ENCODE results near the gene QRICH1.

Gene QRICH1

DNA sequence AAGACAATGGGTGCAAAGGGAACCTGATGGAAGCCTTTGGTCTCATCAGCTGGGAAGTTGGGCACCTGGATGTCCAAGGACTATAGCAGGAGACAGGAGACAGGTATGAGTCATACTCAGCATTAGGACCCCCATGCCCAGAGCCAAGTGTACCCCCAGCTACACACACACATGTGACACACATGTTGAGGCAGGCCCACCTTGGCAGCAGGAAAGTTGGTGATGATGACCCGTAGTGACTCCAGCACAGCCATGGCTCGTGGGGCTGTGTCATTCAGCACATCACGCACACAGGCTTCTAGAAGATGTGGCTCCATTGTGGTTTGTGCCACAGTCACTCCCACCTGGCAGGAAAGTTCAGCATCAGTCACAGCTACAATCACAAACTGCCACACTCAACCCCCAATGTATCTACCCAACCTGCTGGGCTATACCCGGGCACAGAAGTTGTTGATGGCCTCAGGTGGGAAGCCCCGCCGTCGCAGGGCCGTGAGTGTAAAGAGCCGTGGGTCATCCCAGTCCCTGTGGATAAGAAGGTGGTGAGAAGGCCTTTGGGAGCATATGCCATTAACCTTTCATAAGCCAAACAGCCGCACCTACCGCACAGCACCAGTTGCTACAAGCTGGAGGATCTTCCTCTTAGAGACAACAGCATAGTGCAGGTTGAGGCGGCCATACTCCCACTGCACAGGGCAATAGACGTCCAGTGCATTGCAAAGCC is 5.2 kb upstream of the QRICH1 start:
- H3K4me1 ChIP-seq = peaks cover 25% of the 10 kb centered on the region
- H3K36me3 ChIP-seq = peaks cover 81% of the 10 kb centered on the region
- H3K9ac ChIP-seq = no peak overlapping the region
- no peaks in the 10 kb centered on the region for H3K27me3 ChIP-seq
- no peak for TF ChIP-seq Cebpa-rat (IDR thresholded peaks at IDR 0.05)
- no peak overlapping the region for H3K4me3 ChIP-seq
- no peaks in the 10 kb centered on the region for H4K20me1 ChIP-seq
- no peak overlapping the region for H3K27ac ChIP-seq
- no peak overlapping the region for H3K4me2 ChIP-seq
- no peaks in the 10 kb centered on the region for H3K9me3 ChIP-seq

DNA sequence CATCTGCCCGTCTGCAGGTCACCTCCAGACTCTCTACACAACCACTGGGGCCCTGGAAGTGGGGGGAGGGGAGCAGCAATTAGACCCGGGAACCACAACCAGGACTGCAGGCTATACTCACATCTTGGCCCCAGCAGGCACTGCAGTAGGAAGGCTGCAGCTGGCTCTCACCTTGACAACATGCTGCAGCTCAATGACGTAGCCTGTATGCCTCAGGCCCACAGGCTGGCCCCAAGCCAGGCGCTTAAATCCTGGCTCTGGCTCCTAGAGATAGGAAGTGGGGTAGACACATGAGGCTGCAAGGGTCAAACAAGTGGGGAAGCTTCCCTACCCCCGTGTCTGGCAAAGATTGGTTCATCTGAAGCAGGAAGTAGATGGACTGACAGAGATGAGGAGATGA is 4.6 kb upstream of the QRICH1 start:
- no peak overlapping the region for H3K4me2 ChIP-seq
- H3K4me3 ChIP-seq = no peak overlapping the region
- H3K36me3 ChIP-seq = peaks cover 78% of the 10 kb centered on the region
- H4K20me1 ChIP-seq = no peaks in the 10 kb centered on the region
- H3K27ac ChIP-seq = no peak overlapping the region
- TF ChIP-seq Cebpa-rat (IDR thresholded peaks at IDR 0.05) = no peak
- H3K4me1 ChIP-seq = peaks cover 18% of the 10 kb centered on the region
- H3K9me3 ChIP-seq = no peaks in the 10 kb centered on the region
- H3K27me3 ChIP-seq = no peaks in the 10 kb centered on the region
- no peak overlapping the region for H3K9ac ChIP-seq

- Histone ChIP-seq H3K4me3 (peak overlapping the region; percentile 78), H3K4me1 (peaks cover 36% of the 10 kb centered on the region), H4K20me1 (peaks cover 51% of the 10 kb centered on the region), H3K9me3 (no peaks in the 10 kb centered on the region), H3K27ac (peak overlapping the region; percentile 97), H3K9ac (peak overlapping the region; percentile 96), H3K36me3 (peaks cover 64% of the 10 kb centered on the region), H3K4me2 (peak overlapping the region; percentile 94), H3K27me3 (no peaks in the 10 kb centered on the region)
- TF ChIP-seq Cebpa-rat (IDR thresholded peaks at IDR 0.05) = no peak
These were observed 676 bp downstream of the QRICH1 start for GRCh38 chr3:49092938-49093852.

DNA sequence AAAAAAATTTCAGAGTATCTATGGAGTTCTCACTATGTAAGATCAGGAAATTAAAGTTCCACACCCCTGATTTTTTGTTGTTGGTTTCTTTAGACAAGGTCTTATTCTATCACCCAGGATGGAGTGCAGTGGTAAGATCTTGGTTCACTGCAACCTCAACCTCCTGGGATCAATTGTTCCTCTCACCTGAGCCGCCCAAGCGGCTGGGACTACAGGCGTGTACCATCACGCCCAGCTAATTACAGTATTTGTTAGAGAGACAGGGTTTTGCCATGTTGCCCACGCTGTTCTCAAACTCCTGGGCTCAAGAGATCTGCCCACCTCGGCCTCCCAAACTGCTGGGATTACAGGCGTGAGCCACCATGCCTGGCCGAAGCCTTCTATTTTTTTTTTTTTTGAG is 12.4 kb downstream of the QRICH1 start:
- no peak for TF ChIP-seq Cebpa-rat (IDR thresholded peaks at IDR 0.05)
- peaks cover 100% of the 10 kb centered on the region for H4K20me1 ChIP-seq
- no peaks in the 10 kb centered on the region for H3K9me3 ChIP-seq
- peaks cover 83% of the 10 kb centered on the region for H3K36me3 ChIP-seq
- H3K4me3 ChIP-seq = no peak overlapping the region
- H3K9ac ChIP-seq = no peak overlapping the region
- no peak overlapping the region for H3K4me2 ChIP-seq
- H3K27ac ChIP-seq = no peak overlapping the region
- no peaks in the 10 kb centered on the region for H3K4me1 ChIP-seq
- H3K27me3 ChIP-seq = no peaks in the 10 kb centered on the region

DNA sequence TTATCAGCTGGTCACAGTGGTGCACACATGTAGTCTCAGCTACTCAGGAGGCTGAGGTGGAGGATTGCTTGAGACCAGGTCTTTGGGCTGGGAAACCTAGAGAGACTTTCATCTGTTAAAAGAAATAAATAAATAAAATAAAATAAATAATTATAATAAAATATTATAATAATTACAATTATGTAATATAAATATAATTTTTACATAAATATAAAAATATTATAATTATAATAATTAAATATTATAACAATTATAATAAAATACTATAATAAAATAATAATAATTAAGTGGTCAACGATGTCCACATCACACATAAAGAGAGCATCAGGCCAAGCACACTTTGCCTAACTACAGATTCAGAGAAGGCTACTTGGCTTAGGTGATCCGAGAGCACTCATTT is 14.6 kb downstream of the QRICH1 start:
- Histone ChIP-seq H3K27me3 (no peaks in the 10 kb centered on the region), H3K4me3 (no peak overlapping the region), H3K9ac (no peak overlapping the region; the same call in 1 of the 2 replicates), H3K4me1 (no peaks in the 10 kb centered on the region), H4K20me1 (peaks cover 100% of the 10 kb centered on the region), H3K9me3 (no peaks in the 10 kb centered on the region), H3K36me3 (peaks cover 85% of the 10 kb centered on the region), H3K4me2 (no peak overlapping the region), H3K27ac (no peak overlapping the region)
- TF ChIP-seq Cebpa-rat (IDR thresholded peaks at IDR 0.05) = no peak

DNA sequence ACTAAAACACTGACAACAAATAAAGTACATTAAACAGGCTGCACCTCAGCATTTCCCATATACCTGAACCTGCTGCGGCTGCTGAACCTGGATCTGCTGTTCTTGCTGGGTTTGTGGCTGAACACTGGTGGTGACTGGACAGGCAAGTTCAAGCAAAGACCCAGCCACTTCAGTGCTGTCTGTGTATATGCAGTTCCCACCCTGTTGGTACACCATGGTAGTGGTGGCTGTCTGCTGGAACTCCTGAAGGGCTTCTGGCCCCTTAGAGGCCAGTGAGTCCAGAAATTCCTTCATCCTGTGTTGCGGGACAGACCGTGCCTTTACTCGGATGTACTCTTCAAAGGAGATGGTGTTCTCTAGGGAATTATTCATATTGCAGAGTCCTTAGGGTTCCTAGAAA is 17.2 kb downstream of the QRICH1 start:
- Histone ChIP-seq H3K9me3 (no peaks in the 10 kb centered on the region), H3K4me2 (no peak overlapping the region), H3K36me3 (peaks cover 89% of the 10 kb centered on the region), H3K4me3 (no peak overlapping the region), H3K27ac (no peak overlapping the region), H4K20me1 (peaks cover 100% of the 10 kb centered on the region), H3K4me1 (no peaks in the 10 kb centered on the region), H3K9ac (no peak overlapping the region), H3K27me3 (no peaks in the 10 kb centered on the region)
- no peak for TF ChIP-seq Cebpa-rat (IDR thresholded peaks at IDR 0.05)

- Histone ChIP-seq H3K4me1 (no peaks in the 10 kb centered on the region), H3K27me3 (no peaks in the 10 kb centered on the region), H3K9me3 (no peaks in the 10 kb centered on the region), H3K27ac (no peak overlapping the region), H3K9ac (no peak overlapping the region), H3K36me3 (peaks cover 89% of the 10 kb centered on the region), H3K4me3 (no peak overlapping the region), H3K4me2 (no peak overlapping the region), H4K20me1 (peaks cover 100% of the 10 kb centered on the region)
- TF ChIP-seq Cebpa-rat (IDR thresholded peaks at IDR 0.05) = no peak
These were observed 17.8 kb downstream of the QRICH1 start for GRCh38 chr3:49076116-49076515.

DNA sequence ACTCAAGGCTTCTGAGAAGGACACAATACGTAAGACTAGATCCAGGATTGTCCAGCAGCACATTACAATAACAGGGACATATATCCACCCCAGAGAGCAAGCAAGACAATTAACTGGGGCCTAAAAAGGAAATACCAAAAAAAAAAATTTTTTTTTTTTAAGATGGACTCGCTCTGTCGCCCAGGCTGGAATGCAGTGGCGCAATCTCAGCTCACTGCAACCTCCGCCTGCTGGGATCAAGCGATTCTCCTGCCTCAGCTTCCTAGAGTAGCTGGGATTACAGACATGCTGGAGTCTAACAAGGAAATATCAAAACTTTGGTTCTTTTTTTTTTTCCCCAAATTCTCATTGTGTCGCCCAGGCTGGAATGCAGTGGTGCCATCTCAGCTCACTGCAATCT is 35.9 kb downstream of the QRICH1 start:
- no peak overlapping the region for H3K4me3 ChIP-seq
- H3K4me1 ChIP-seq = no peaks in the 10 kb centered on the region
- no peaks in the 10 kb centered on the region for H3K27me3 ChIP-seq
- no peaks in the 10 kb centered on the region for H3K9me3 ChIP-seq
- H3K36me3 ChIP-seq = peaks cover 100% of the 10 kb centered on the region
- H4K20me1 ChIP-seq = peaks cover 90% of the 10 kb centered on the region
- TF ChIP-seq Cebpa-rat (IDR thresholded peaks at IDR 0.05) = no peak
- H3K4me2 ChIP-seq = no peak overlapping the region
- no peak overlapping the region for H3K27ac ChIP-seq
- H3K9ac ChIP-seq = no peak overlapping the region

- Histone ChIP-seq H3K4me2 (no peak overlapping the region), H3K36me3 (peaks cover 100% of the 10 kb centered on the region), H3K9me3 (no peaks in the 10 kb centered on the region), H3K9ac (no peak overlapping the region), H4K20me1 (peaks cover 85% of the 10 kb centered on the region), H3K27me3 (no peaks in the 10 kb centered on the region), H3K4me1 (no peaks in the 10 kb centered on the region), H3K4me3 (no peak overlapping the region), H3K27ac (no peak overlapping the region)
- TF ChIP-seq Cebpa-rat (IDR thresholded peaks at IDR 0.05) = no peak
These were observed 36.6 kb downstream of the QRICH1 start for GRCh38 chr3:49057268-49057667.

DNA sequence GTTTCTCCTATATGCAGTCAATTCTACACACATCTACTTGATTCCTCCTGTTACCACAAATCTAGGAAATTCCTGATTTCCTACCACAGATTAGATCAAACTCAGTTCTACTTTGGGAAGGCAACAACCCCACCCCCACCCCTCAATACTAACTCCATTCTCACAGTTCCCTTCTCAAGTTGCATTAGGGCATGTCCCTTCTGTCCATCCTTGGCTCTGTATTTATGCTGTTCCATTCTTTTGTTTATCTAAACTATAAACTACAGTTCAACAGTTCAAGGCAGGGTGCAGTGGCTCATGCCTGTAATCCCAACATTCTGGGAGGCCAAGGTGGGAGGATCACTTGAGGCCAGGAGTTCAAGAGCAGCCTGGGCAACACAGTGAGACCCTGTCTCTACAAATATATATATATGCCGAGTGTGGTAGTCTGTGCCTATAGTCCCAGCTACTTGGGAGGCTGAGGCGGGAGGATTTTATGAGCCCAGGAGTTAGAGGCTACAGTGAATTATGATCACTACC is 39.5 kb downstream of the QRICH1 start:
- Histone ChIP-seq H3K27me3 (no peaks in the 10 kb centered on the region), H4K20me1 (peaks cover 85% of the 10 kb centered on the region), H3K4me1 (no peaks in the 10 kb centered on the region), H3K27ac (no peak overlapping the region), H3K36me3 (peaks cover 99% of the 10 kb centered on the region), H3K4me2 (no peak overlapping the region), H3K9me3 (no peaks in the 10 kb centered on the region), H3K9ac (no peak overlapping the region), H3K4me3 (no peak overlapping the region)
- no peak for TF ChIP-seq Cebpa-rat (IDR thresholded peaks at IDR 0.05)
